Body of pancreas (tissue), 4 donors: Measurements from ENCODE around the gene STARD3.

Experiments
- CTCF ChIP-seq, 7 experiments: fragments of 450-650 bp in 4 of 7; fragments of 200-600 bp in 3 of 7; sonication (generic) in 3 of 7; IDR thresholded peaks; one replicate each; pipeline ENCODE4 v1.5.1; 2016 to 2019; ENCODE audit warnings: antibody characterized with exemption in 7 of 7
- POLR2A ChIP-seq, 3 donors: fragments of 450-650 bp; IDR thresholded peaks; one replicate each; pipeline ENCODE4 v1.6.1; 2016; ENCODE audit warnings: antibody characterized with exemption in 3 of 3, mild to moderate bottlenecking in 2 of 3

GRCh38 chr17:39660397-39661385 lies 23.7 kb downstream of the STARD3 start:
- TF ChIP-seq CTCF (IDR thresholded peaks at IDR 0.05) (no peak), POLR2A (IDR thresholded peaks at IDR 0.05) (no peak)
